Neuronal stem cell (in vitro differentiated cells): ENCODE data around the gene GPANK1.

Experiments
- DNase-seq: peaks from one replicate; pipeline ENCODE4 v3.0.0-alpha.2; 2013; ENCODE audit warnings: low spot score
- H2AFZ ChIP-seq: one replicate; pipeline ENCODE4 v1.6.1; 2013; ENCODE audit warnings: mild to moderate bottlenecking, low read length, inconsistent platforms
- H2AK5ac ChIP-seq: 2 replicates; pipeline ENCODE4 v1.6.1; 2013; ENCODE audit warnings: low read depth, mild to moderate bottlenecking, inconsistent platforms, low read length, moderate library complexity, mixed read lengths
- H2BK120ac ChIP-seq: 2 replicates; pipeline ENCODE4 v1.6.1; 2013; ENCODE audit warnings: low read depth, mild to moderate bottlenecking, inconsistent platforms, low read length, moderate library complexity, mixed read lengths
- H2BK12ac ChIP-seq: one replicate; pipeline ENCODE4 v1.6.1; 2013; ENCODE audit warnings: low read length, inconsistent platforms
- H2BK15ac ChIP-seq: 2 replicates; pipeline ENCODE4 v1.6.1; 2013; ENCODE audit warnings: mild to moderate bottlenecking, low read length, inconsistent platforms, mixed read lengths
- H2BK5ac ChIP-seq: one replicate; pipeline ENCODE4 v1.6.1; 2013; ENCODE audit warnings: inconsistent platforms, mild to moderate bottlenecking, low read length, moderate library complexity
- H3K14ac ChIP-seq: one replicate; pipeline ENCODE4 v1.6.1; 2013; ENCODE audit warnings: low read length, inconsistent platforms
- H3K18ac ChIP-seq: 2 replicates; pipeline ENCODE4 v1.6.1; 2013; ENCODE audit warnings: low read length, inconsistent platforms
- H3K23ac ChIP-seq: 2 replicates; pipeline ENCODE4 v1.6.1; 2013; ENCODE audit warnings: low read depth, mild to moderate bottlenecking, mixed read lengths, low read length, inconsistent platforms; ENCODE audit not compliant: poor library complexity
- H3K27ac ChIP-seq: replicated peaks from 3 replicates; pipeline ENCODE4 v1.5.1; 2013; ENCODE audit warnings: low read length, inconsistent platforms
- H3K27me3 ChIP-seq, 3 experiments: 2 replicates each; pipeline ENCODE4 v1.6.1; 2013; ENCODE audit warnings: low read length in 3 of 3, mild to moderate bottlenecking in 2 of 3, inconsistent platforms in 1 of 3, low read depth in 1 of 3, mixed read lengths in 1 of 3, moderate library complexity in 1 of 3; ENCODE audit not compliant: control insufficient read depth in 3 of 3, insufficient read depth in 3 of 3
- H3K36me3 ChIP-seq, 2 donors: replicated peaks in 1 of 2; 2 replicates each; pipeline ENCODE4 v1.6.1; 2013; ENCODE audit warnings: low read length in 2 of 2; ENCODE audit not compliant: control insufficient read depth in 2 of 2, insufficient read depth in 2 of 2
- H3K4ac ChIP-seq: 2 replicates; pipeline ENCODE4 v1.6.1; 2013; ENCODE audit warnings: inconsistent platforms, mild to moderate bottlenecking, low read length, moderate library complexity
- H3K4me1 ChIP-seq, 2 donors: 1 replicate in 1 of 2; 2 replicates in 1 of 2; pipeline ENCODE4 v1.6.1; 2013; ENCODE audit warnings: low read length in 2 of 2, low read depth in 1 of 2; ENCODE audit not compliant: control insufficient read depth in 2 of 2, insufficient read depth in 1 of 2
- H3K4me2 ChIP-seq: one replicate; pipeline ENCODE4 v1.6.1; 2013; ENCODE audit warnings: mild to moderate bottlenecking, low read length, inconsistent platforms; ENCODE audit not compliant: insufficient read depth, poor library complexity, severe bottlenecking
- H3K4me3 ChIP-seq, 2 donors: 2 replicates each; pipeline ENCODE4 v1.5.1; 2013; ENCODE audit warnings: low read length in 2 of 2, mild to moderate bottlenecking in 2 of 2, inconsistent platforms in 1 of 2, moderate library complexity in 1 of 2
- H3K79me1 ChIP-seq: one replicate; pipeline ENCODE4 v1.6.1; 2013; ENCODE audit warnings: low read depth, mild to moderate bottlenecking, inconsistent platforms, low read length, moderate library complexity
- H3K9ac ChIP-seq: one replicate; pipeline ENCODE4 v1.6.1; 2013; ENCODE audit warnings: mild to moderate bottlenecking, low read depth, low read length, inconsistent platforms; ENCODE audit not compliant: poor library complexity
- H3K9me3 ChIP-seq, 2 donors: replicated peaks in 1 of 2; 2 replicates each; pipeline versions ENCODE3 to v1.6.1; 2013; ENCODE audit warnings: low read length in 2 of 2, mild to moderate bottlenecking in 2 of 2, inconsistent platforms in 1 of 2, low read depth in 1 of 2, mixed read lengths in 1 of 2, moderate library complexity in 1 of 2; ENCODE audit not compliant: control insufficient read depth in 2 of 2, insufficient read depth in 1 of 2
- H4K8ac ChIP-seq: one replicate; pipeline ENCODE4 v1.6.1; 2013; ENCODE audit warnings: low read depth, mild to moderate bottlenecking, inconsistent platforms, low read length, moderate library complexity
- H4K91ac ChIP-seq: one replicate; pipeline ENCODE4 v1.6.1; 2013; ENCODE audit warnings: low read length, low read depth, mild to moderate bottlenecking, inconsistent platforms; ENCODE audit not compliant: poor library complexity
- WGBS, 2 donors: extraction: QIAGEN DNeasy Blood & Tissue Kit; methylation state at CpG; one replicate each; pipeline ENCODE4 v1.1.7; 2013; ENCODE audit warnings: missing lambda C conversion rate in 2 of 2, mixed read lengths in 1 of 2; ENCODE audit not compliant: insufficient read length in 2 of 2, insufficient replicate concordance in 1 of 2; ENCODE audit errors: extremely low coverage in 2 of 2; 5-methylcytosine and 5-hydroxymethylcytosine counted together

GPANK1 gene

GRCh38 chr6:31642798-31643570 is 21.8 kb downstream of the GPANK1 start:
- Histone ChIP-seq H2AK5ac (no peak overlapping the region), H4K91ac (no peak overlapping the region), H3K27ac (no peak overlapping the region), H3K14ac (no peak overlapping the region), H2BK5ac (no peak overlapping the region), H3K4me1 (no peaks in the 10 kb centered on the region), H3K79me1 (peaks cover 1% of the 10 kb centered on the region), H3K4me3 (no peak overlapping the region), H3K18ac (no peak overlapping the region), H3K36me3 (peaks cover 71 to 95% of the 10 kb centered on the region in 2 donors), H3K9ac (no peak overlapping the region), H3K4me2 (peak overlapping the region; percentile 11), H2BK12ac (no peak overlapping the region), H2AFZ (no peak overlapping the region), H4K8ac (no peak overlapping the region), H3K4ac (no peak overlapping the region), H3K23ac (no peak overlapping the region), H3K9me3 (no peaks in the 10 kb centered on the region), H2BK15ac (no peak overlapping the region), H2BK120ac (no peak overlapping the region), H3K27me3 (no peaks in the 10 kb centered on the region)
- DNase-seq: no peak
- WGBS, 2 donors: no CpG with 5 or more reads among the region's 6 CpGs

DNA sequence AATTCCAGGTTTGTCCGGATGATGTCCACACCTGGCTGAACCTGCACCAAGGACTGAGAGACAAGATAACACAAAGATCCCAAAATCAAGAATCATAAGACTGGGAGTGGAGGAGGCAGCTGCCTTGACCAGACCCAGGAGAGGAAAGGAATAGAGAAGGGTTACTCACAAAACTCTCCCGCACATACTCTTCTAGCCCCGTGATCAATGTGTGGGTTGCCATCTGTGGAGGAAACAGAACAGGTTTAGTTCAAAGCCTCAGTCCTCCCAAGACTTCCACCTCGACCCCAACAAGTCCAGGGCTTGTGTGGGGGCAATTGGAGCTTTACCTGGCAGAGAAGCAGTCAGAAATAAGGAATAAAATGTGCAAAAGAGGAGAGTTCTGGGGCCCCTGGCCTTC is 23.4 kb downstream of the GPANK1 start:
- Histone ChIP-seq H3K9ac (no peak overlapping the region), H3K14ac (no peak overlapping the region), H3K4ac (no peak overlapping the region), H3K27ac (no peak overlapping the region), H3K18ac (no peak overlapping the region), H3K79me1 (peaks cover 1% of the 10 kb centered on the region), H2BK120ac (no peak overlapping the region), H3K23ac (no peak overlapping the region), H4K8ac (no peak overlapping the region), H2AFZ (no peak overlapping the region), H2BK5ac (no peak overlapping the region), H2BK12ac (no peak overlapping the region), H3K27me3 (no peaks in the 10 kb centered on the region), H3K4me2 (no peak overlapping the region), H2BK15ac (no peak overlapping the region), H2AK5ac (no peak overlapping the region), H3K9me3 (no peaks in the 10 kb centered on the region), H4K91ac (no peak overlapping the region), H3K36me3 (peaks cover 73 to 97% of the 10 kb centered on the region in 2 donors), H3K4me3 (peak overlapping the region in 1 of 2 donors; percentile 24), H3K4me1 (no peaks in the 10 kb centered on the region)
- WGBS, 2 donors: no CpG with 5 or more reads among the region's 4 CpGs
- DNase-seq: no peak

- H3K9me3 ChIP-seq: no peaks in the 10 kb centered on the region
- no peak overlapping the region for H2AK5ac ChIP-seq
- no peak for DNase-seq
- H3K23ac ChIP-seq: no peak overlapping the region
- H4K91ac ChIP-seq: no peak overlapping the region
- H2BK15ac ChIP-seq: no peak overlapping the region
- H2BK5ac ChIP-seq: no peak overlapping the region
- no CpG with 5 or more reads among the region's 6 CpGs for WGBS, 2 donors
- no peaks in the 10 kb centered on the region for H3K27me3 ChIP-seq
- H3K9ac ChIP-seq: no peak overlapping the region
- no peak overlapping the region for H2BK120ac ChIP-seq
- no peak overlapping the region for H3K4me3 ChIP-seq
- H3K4me2 ChIP-seq: no peak overlapping the region
- H3K4ac ChIP-seq: no peak overlapping the region
- no peak overlapping the region for H2AFZ ChIP-seq
- H3K27ac ChIP-seq: no peak overlapping the region
- H2BK12ac ChIP-seq: no peak overlapping the region
- H3K18ac ChIP-seq: no peak overlapping the region
- no peak overlapping the region for H3K14ac ChIP-seq
- peaks cover 73 to 97% of the 10 kb centered on the region in 2 donors for H3K36me3 ChIP-seq
- H3K79me1 ChIP-seq: peaks cover 1% of the 10 kb centered on the region
- no peaks in the 10 kb centered on the region for H3K4me1 ChIP-seq
- no peak overlapping the region for H4K8ac ChIP-seq
Observed at GRCh38 chr6:31640612-31641011, 24.2 kb downstream of the GPANK1 start.

DNA sequence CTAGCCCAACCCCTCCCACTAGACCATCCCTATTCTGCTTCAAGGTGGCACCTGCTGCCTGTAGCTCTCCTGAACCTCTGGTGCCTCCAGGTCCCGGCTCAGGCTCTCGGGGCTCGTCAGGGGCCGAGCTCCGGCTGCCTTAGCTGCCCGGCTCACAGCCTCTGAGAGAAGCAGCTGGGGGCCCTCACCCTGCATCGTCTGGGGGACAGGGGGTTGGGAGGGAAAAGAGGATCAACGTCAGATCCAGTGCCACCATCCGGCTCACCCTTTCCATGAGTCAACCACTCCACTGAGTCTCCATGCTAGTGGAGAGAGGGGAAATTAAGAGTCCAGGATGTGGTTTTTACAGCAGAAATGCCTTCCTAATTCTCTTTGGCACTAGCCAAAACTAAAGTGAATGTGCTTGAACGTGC is 25.3 kb downstream of the GPANK1 start:
- Histone ChIP-seq H3K79me1 (no peaks in the 10 kb centered on the region), H3K4me3 (no peak overlapping the region), H3K18ac (no peak overlapping the region), H4K8ac (no peak overlapping the region), H4K91ac (no peak overlapping the region), H3K27ac (no peak overlapping the region), H3K23ac (no peak overlapping the region), H3K9ac (no peak overlapping the region), H3K9me3 (no peaks in the 10 kb centered on the region), H3K4me2 (no peak overlapping the region), H2AK5ac (no peak overlapping the region), H3K4me1 (no peaks in the 10 kb centered on the region), H3K27me3 (no peaks in the 10 kb centered on the region), H2BK15ac (no peak overlapping the region), H3K14ac (no peak overlapping the region), H2BK12ac (no peak overlapping the region), H2BK120ac (no peak overlapping the region), H3K36me3 (peaks cover 75 to 97% of the 10 kb centered on the region in 2 donors), H2BK5ac (no peak overlapping the region), H3K4ac (no peak overlapping the region), H2AFZ (no peak overlapping the region)
- no peak for DNase-seq
- WGBS, 2 donors: no CpG with 5 or more reads among the region's 10 CpGs
